NT2/D1 (cell line): ENCODE data around the gene KCNK3.

Source experiments
- YY1 ChIP-seq: IDR thresholded peaks from 2 replicates; pipeline ENCODE4 v1.6.1; 2011; ENCODE audit not compliant: insufficient read length, insufficient read depth
- ZNF274 ChIP-seq: IDR thresholded peaks from 2 replicates; pipeline ENCODE4 v1.6.1; 2011; ENCODE audit warnings: mild to moderate bottlenecking, low read depth, low read length

DNA sequence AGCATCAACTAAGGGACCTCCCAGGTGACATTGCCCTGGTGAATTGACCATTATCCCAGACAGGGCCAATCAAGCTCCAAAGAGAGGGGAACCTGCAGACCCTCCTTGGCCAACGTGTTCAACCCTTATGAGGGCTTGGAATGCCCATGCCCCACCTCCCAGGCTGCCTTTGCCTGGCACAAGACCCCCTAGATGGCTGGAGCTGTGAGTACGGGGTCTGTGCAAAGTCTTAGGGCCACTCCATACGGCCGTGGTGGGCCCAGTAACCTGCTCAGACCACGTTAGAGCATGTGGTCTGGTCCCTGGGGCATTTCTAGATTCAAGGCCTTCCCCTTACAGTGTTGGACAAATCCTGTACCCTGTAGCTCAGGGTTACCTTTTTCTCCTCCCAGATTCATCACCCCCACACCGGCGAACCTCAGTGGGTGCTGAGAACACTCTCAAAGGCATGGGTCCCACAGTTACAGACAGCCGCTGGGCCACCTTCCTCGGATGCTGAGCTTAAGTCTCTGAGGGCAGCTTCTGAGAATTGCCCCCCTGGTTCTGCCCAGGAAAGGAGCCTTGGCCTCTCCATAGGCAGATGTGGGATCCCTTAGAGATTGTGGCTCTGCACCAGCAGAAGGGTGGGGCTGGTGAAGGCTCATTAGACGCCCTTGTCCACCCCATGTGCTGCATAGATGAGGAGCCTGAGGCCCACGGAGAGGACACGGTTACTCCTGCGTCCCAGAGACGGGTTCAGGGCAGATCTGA, 18.3 kb upstream of the KCNK3 start:
- no peak for TF ChIP-seq ZNF274
- TF ChIP-seq YY1 = no peak
